Measurements from ENCODE around the gene WNT3A.

WNT3A gene

DNA sequence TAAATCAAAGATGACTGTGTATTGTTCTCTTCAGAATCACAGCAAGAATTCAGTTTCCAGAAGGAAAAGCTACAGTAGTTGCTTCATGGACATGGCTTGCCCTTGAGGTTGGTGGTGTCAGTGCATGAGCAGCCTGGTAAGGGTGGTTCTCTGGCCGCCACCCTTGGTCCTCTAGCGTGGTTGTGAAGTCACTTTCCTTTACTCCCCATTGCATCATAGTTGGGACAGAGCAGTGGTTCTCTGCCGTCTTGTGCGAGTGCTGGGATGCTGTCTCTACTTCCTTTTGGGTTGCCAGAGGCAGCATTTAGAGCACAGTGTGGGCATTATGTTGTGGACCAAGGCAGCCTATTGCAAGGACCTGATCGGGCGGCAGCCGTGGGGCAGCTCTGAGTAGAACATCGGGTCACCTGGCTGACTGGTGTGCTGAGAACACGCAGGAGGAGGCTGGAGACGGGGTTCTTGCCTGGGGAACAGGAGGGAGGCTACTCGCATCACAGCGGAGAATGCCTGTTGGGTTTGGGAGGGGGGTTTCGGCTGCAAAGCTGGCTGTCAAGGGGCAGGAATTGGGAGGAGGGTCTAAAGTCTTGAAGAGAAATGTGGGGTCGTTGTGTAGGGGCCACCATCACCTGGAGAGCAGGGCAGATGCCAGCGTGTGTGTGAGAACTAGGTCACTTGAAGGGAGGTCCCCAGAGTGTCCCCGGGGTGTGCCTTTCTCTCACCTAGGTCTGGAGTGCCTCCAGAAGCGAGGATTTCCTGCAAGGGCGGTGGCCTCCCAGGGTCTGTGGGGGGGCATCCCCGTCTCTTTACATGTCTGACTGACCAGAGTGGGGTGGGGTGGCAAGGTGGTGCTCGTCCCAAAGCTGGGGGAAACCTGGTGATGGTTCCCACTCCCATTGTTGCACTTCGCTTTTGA lies 82.0 kb downstream of the WNT3A start:
- DNase-seq = peak in 2 of 5 experiments; percentile 2 to 57

DNA sequence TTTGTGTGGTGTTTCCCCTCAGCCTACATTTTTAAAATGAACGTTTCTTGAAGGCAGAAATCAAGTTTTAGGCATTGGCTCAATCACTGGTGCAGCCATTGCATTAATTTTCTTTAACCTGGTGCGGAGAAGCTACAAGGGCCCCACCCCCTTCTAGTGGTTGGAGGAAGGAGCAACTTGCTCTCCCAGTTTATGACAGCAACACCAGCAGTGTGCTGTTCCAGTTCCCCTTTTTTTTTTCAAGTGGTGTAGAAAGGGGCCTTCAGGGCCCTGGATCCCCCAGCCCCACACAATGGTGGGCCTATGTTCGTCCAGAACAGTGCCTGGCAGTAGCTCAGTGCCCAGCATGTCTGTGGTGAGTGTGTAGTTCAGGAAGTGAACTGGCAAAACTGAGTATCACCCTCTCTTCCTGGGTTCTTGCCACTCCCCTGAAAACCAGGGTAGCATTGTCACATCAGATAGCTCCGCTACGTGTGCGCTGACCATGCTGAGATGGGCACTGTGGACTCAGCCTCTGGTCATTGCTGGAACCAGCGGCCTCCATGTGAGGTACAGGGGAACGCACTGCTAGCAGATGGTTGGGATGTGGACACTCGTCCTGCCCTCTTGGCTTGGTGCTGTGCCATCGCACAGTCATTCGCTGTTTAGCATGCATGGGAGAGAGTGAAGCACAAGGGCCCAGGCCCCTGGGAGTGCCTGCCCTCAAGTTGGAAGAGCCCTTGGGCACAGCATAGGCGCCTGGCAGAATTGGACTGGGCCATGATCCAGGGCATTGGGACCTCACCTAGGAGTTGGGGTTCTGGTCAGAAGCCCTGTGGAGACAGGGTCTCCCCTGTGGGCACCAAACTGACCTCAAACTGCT lies 83.0 kb downstream of the WNT3A start:
- peak in 1 of 5 experiments; percentile 2 for DNase-seq

DNA sequence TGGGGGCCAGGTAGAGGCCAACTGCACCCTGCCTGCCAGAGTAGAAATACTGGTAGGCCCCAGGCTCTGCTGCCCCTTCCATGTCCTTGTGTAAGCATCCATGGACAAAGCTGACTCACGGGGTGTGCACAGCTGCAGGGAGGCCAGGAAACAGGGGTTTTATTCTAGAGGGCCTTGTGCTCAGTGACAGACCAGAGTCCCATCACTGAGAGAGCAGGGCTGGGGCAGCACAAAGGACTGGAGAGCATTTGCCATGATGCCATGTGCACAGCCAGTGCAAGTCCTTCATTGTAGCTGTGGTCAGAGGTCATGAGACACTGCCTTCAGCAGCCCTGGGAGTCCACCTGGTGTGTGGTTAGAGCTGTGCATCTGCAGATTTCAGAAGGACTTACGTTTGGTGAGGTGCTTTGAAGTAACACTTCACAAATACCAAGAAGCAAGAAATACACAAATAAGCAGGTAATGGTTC lies 83.8 kb downstream of the WNT3A start:
- peak in 1 of 5 experiments; percentile 4 for DNase-seq

DNA sequence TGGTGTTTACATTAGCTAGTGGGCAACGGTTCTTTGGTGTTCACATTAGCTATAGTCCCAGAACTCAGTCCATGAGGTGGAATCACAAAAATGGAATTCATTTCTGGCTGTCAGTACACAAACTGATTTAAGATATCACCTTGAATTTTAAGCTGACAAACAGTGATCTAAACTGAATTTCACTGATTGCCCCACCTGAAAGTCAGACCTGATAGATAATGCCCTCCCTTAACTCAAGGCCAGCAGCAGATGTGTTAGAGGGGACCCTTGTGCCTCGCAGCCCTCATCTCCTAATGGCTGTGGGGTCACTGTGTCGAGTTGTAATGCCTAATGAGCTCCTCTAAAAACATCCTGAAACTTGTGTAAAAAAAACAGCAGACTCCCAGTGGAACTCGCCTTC lies 84.3 kb downstream of the WNT3A start:
- no peak for DNase-seq

DNA sequence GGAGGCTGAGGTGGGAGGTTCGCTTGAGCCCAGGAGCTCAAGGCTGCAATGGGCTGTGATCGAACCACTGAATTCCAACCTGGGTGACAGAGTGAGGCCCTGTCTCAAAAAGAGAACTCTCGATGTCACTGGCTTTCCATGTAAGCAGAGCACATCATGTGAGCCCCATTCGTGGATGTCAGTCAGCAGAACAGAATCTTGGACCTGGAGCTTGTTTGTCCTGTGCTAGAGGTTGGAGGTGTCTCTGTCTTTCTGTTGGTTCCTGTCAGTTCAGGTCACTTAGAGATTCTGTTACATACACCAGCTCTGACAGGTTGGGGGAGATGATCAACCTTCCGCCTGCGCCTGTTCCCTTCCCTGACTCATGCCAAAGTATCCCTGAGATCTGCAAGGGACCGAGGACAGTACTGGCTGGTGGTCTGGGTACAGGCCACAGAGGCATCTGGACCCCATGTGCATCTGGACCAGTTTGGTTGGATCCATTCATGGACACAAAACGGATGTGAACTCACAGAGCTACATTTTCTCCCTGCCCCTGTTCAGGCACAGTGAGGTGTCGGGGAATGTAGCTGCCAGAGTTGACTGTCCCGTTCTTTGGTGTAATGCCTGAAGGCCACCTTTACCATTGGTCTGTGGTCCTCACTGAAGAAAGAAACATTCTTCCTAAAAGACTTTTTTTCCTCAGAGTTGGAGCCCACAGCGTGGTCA lies 85.7 kb downstream of the WNT3A start:
- peak in 1 of 5 experiments; percentile 2 for DNase-seq

DNA sequence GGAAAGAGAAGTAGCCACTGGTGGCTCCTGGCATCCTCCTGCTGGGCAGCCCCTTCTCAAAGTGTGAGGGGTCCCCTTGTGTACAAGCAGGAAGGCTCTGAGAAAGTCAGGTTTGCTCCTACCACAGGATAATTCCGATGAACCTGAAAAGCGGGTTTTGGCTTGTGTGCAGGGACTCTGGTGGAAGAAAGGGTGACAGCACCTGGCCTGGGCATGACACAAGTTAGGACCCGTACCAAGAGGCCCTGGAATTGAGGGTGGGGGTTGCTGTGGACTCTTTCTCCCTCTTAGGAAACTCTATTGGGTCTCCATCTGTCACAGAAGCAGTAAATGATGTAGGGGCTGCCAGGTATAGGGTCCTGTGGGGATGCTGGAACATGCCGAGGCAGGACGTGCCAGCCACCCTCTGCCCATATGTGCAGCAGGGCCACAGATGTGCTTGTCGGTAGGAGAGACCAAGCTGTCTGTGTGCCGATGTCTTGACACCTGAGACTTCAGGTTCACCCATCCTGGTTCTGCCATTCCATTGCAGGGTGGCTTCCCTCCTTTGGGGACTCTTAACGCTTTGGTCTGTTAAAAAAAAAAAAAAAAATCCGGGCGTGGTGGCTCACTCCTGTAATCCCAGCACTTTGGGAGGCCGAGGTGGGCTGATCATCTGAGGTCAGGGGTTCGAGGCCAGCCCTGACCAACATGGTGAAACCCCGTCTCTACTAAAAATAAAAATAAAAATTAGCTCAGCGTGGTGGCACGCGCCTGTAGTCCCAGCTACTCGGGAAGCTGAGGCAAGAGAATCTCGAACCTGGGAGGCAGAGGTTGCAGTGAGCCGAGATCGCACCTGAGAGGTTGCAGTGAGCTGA lies 86.5 kb downstream of the WNT3A start:
- no peak for DNase-seq

DNA sequence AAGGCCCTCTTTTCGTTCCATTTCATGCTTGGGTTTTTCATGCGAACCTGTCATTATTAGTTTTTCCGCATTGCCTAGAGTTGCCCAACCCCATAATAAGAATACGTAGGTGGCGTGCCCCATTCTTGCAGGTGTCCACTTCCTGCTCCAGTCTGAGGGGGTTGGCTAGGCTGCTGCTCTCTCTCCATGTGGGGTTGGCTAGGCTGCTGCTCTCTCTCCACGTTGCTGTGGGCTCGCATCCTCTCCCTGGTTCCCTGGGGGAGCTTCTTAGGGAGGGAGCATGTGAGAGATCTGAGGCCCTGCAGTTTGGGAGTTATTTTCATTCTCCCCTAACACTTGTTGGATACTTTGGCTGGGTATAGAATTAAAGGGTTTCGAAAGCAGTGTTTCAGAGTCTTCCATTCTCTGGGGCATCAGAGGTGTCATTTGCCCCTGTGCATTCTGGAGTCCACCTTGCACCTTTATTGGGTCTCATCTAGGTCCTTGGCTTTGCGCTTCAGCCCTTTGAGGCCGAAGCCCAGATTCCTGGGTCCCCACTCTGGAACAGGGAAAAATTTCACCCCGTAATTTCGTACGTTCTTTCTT lies 87.7 kb downstream of the WNT3A start:
- DNase-seq = no peak

DNA sequence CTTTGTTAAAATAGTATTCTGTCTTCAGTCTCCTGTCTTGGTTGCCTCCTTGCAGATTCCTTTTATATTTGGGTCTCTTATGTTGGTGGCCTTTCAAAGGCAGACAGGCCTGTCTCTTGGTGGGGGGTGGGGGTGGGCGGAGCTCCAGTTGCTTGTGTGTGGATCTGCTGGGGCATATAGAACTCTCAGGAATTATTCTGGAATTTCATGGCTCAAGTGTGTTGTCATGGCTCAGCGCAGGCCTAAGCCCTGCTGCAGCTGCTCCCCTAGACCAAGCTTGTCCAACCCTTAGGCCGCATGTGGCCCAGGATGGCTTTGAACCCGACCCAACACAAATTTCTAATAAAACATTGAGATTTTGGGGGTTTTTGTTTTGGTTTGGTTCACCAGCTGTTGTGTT lies 88.4 kb downstream of the WNT3A start:
- DNase-seq = no peak

DNA sequence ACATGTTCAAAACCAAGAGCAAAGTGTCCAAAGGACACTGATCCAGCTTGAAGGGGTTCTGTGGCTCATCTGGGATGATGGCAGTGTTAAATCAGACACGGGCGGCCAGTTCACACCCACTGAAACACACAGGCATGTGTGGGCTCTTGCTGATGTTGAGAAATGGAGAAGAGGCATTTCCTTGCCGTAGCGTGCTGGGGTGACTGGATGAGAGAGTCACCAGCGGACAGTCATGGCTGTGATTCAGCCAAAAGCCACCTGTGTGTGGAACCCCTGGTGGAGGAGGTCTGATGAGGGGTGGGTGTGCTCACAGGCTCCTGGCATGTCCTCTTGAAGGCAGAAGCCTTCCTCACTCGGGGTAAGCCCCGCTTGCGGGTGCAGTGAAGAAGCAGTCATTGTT lies 89.1 kb downstream of the WNT3A start:
- DNase-seq = no peak

DNA sequence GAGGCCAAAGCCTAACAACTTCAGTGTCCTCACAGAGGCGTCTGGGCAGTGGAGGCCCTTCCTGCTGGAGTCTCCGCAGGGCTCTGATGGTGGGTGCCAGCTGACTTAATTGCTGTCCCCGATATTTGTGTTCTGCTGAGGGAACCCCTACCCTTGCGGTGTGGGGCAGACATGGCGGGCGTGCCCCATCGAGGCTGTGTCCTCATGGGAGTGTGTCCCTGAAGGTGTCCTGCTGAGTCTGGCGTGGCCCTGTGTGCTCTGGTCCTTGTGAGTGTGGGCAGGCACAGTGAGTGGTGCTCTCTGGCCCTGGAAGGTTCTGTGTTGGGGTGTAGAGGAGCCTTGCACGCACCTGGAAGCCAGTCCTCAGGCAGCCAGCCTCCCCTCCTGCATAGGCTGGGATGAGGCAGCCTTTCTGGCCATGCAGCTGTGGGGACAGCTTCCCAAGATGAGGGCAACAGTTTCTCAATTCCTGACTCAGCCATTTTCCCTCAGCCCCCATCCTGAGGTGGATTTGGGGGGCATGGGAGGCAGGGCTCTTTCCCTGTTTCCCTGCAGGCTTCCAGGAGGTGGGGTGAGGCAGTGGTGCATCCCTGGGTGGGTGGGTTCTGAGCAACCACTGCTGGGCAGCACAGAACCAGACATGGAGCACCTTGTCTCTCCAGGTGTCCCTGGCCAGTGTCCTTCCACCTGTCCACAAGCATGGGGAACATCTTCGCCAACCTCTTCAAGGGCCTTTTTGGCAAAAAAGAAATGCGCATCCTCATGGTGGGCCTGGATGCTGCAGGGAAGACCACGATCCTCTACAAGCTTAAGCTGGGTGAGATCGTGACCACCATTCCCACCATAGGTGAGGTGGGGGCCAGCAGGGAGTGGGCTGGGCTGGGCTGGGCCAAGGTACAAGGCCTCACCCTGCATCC lies 89.9 kb downstream of the WNT3A start:
- no peak for DNase-seq

DNA sequence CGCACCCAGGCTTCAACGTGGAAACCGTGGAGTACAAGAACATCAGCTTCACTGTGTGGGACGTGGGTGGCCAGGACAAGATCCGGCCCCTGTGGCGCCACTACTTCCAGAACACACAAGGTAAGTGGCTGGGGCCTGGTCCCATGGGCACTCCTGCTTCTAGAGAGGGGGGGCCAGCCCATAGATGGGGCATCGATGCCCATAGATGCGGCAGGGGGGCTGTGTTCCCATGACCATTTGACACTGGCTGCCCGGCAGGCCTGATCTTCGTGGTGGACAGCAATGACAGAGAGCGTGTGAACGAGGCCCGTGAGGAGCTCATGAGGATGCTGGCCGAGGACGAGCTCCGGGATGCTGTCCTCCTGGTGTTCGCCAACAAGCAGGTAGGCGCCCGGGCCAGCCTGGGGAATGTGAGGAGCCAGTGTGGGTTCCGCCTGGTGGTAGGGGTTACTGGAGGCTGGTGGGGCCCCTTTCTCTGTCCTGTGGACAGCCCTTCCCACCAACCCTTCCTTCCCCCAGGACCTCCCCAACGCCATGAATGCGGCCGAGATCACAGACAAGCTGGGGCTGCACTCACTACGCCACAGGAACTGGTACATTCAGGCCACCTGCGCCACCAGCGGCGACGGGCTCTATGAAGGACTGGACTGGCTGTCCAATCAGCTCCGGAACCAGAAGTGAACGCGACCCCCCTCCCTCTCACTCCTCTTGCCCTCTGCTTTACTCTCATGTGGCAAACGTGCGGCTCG lies 90.7 kb downstream of the WNT3A start:
- peak in 1 of 5 experiments; percentile 3 for DNase-seq

DNA sequence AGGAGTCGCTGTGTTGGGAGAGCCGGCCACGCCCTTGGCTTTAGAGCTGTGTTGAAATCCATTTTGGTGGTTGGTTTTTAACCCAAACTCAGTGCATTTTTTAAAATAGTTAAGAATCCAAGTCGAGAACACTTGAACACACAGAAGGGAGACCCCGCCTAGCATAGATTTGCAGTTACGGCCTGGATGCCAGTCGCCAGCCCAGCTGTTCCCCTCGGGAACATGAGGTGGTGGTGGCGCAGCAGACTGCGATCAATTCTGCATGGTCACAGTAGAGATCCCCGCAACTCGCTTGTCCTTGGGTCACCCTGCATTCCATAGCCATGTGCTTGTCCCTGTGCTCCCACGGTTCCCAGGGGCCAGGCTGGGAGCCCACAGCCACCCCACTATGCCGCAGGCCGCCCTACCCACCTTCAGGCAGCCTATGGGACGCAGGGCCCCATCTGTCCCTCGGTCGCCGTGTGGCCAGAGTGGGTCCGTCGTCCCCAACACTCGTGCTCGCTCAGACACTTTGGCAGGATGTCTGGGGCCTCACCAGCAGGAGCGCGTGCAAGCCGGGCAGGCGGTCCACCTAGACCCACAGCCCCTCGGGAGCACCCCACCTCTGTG lies 91.6 kb downstream of the WNT3A start:
- DNase-seq = peak in 1 of 5 experiments; percentile 3

DNA sequence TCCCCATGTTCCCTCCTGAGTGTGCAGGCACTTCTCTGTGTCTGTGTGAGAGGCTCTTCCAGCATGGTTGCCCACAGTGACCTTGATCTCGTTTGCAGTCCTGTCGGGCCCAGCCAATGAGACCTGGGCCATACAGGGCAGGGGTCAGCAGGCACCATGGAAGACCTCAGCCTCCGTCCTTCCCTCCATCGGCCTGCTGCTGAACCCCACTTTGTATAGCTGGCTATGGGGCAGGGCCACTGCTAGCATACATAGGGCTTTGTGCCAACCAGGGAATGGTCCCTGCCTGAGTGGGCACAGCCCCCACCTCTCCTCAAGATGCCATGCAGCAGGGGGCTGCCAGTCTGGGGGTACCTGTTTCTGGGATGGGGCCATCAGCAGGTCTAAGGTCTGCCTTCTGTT lies 92.5 kb downstream of the WNT3A start:
- peak in 1 of 5 experiments; percentile 2 for DNase-seq

DNA sequence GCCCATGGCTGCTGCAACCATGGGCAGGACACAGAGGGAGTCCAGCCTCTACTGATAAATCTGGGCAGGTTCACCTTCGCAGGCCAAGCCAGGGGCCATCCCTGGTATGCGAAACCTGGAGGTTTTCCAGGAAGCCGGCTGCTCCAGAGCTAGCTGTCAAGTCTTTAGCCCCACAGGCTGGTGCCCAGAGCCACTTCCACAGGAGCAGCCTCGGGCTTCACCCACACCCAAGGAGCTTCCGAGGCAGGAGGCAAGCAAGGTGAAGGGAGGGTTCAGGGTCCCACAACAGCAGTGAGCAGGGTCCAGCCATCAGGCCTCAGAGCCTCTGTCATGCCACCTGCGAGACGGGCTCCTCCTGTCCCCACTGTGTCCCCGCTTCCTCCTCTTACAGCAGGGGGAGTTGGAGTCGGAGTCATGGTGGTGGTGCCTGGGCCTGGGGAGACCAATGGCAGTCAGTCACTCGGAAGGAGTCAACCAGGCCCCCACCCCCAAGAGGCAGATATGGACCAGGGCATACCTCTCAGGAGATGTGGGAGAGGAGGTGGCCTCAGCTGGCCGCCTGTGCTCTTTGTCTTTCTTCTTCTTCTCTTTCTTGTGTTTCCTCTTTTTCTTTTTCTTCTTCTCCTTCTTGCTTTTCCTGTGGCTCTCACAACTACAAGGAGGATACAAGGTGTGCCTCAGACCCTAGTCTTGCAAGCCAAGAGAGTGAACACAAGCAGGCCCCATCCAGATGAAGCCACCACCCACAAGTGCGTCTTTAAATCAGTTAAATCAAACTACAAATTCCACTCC lies 94.2 kb downstream of the WNT3A start:
- peak in 1 of 5 experiments; percentile 50 for DNase-seq

DNA sequence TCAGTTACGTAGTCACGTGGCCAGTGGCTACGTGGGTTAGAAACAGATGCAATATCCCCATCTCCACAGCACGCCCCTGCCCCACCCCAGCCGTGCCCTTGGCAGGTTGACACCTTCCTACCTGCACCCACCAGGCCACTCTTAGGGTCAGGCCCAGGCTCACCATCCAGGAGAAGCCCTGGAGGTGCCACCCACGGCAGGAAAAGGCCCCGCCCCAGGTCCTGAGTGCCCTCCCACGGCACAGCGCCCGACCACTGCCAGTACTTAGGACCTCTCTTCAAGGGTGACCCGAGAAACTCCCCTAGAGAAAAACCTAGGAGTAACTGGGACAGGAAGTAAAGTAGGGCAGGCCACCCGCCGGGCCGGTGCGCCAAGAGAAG lies 94.8 kb downstream of the WNT3A start:
- peak in 1 of 5 experiments; percentile 55 for DNase-seq

DNA sequence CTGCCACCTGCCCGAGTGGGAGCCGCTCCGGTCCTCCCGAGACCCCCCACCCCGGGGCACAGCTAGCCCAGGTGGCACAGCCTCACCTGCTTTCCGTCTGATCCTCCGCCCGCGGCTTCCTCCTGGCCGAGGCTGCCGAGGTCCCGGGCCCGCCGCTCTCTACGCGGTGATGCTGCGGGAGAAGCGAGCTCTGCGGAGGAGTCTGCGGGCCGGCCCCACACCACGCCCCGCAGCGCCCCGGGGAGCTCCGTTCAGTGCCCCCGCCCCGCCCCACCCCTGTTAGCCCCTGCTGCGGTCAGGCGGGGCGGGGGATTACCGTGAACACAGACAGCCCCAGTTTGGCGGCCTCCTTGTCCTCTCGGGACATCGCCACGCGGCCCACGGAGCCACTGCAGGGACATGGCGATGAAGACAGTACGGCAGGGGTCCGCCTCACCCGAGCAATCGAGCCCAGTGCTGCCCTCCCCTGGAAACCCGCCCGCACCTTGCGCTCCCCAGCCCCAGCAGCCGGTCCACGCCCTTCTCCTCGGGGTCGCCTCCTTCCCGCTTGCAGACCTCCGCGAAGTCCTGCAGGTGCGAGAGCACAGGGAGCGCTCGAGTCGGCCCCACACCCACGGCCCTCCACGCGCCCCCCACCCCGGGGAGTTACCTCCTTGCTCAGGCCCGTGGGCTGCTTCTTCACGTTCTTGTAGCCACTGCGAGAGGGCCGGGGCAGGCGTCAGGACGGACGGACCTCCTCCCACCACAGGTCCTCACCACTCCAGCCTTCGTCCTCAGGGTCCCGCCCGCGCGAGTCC lies 95.4 kb downstream of the WNT3A start:
- DNase-seq = peak; percentile 38 to 67 (median 60)

Measured in T-helper 2 cell (primary cell).